ENCODE data around the gene GPATCH1. TPM values are rescaled to one million over a fixed set of nuclear protein-coding genes. Genes with fewer than 3 reads are reported as not detected.

Gene GPATCH1
- total and polyA plus RNA-seq, 2 of the 13 experiments (the other 11 are each of a cell fraction or from before 2014, with no cell fraction given), result 6.8 to 6.9 TPM

DNA sequence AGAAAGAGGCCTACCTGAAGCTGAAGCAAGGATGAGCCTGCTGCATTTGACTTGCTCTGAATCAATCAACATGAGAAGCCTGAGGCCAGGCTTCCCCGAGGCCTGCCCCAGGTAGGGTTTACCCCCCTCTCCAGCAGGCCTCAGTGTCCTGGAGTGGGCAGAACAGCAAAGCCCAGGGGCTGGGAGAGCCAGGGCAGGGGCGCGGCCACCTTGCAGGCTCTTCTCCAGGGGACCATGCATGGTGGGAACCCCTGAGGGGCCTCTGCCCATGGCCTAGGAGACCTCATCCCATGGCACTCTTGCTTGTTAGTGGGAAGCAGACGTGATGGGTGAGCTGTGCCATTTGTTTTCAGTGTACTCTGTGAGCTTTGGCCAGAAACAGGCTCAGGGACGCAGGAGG is 93.2 kb downstream of the GPATCH1 start:
- no peak for DNase-seq (ENCODE audit: low spot score)
- ChIA-PET CTCF (ENCODE audit: low intra/inter-chr PET ratio, low total read pairs) (no interaction called here), POLR2A (interaction anchor here (1.5 kb wide), 1 partner anchor 17 kb away, joined by 5 read pairs; no protein-coding TSS in a partner anchor)
- intact Hi-C loops (cut with micrococcal nuclease; ENCODE audit: unreplicated experiment) (no loop called here), in situ Hi-C loops (cut with HindIII; ENCODE audit: extremely low pct_ligation_motif_present, low pct_unique_long_range_greater_than_20kb) (no loop called here)
- FAIRE-seq, result no peak
- Histone ChIP-seq H3K4me3 (replicated peaks in 1 of 3; ENCODE audit: insufficient read depth in 1 of 3, low read depth in 2 of 3, low read length in 3 of 3) (no peak overlapping the region), H3K27ac (ENCODE audit: extremely low read length, insufficient read depth, low read length) (no peak overlapping the region), H3K9ac (ENCODE audit: insufficient read depth, low read depth, low read length) (no peak overlapping the region), H3K79me2 (ENCODE audit: insufficient read depth, low read length) (peaks cover 7% of the 10 kb centered on the region), H2AFZ (ENCODE audit: low read length) (no peak overlapping the region), H3K4me1 (ENCODE audit: insufficient read depth, low read length) (peaks cover 65% of the 10 kb centered on the region), H4K20me1 (ENCODE audit: insufficient read depth, low read length) (no peaks in the 10 kb centered on the region), H3K4me2 (ENCODE audit: low read depth, low read length) (no peak overlapping the region), H3K27me3 (ENCODE audit: control insufficient read depth in 1 of 2, insufficient read depth in 2 of 2, low read length in 2 of 2) (no peaks in the 10 kb centered on the region; a peak in 1 of 5 replicates), H3K9me3 (ENCODE audit: low read length) (no peaks in the 10 kb centered on the region), H3K36me3 (replicated peaks in 1 of 2; ENCODE audit: control insufficient read depth in 1 of 2, insufficient read depth in 2 of 2, low read length in 2 of 2) (no peaks in the 10 kb centered on the region)
- no TSS peak for BruUV-seq (replicated peaks)
- TF ChIP-seq ZBTB38 (CRISPR knock-in tag; IDR thresholded peaks at IDR 0.05) (no peak), ZNF460 (CRISPR knock-in tag; IDR thresholded peaks at IDR 0.05; ENCODE audit: borderline replicate concordance) (no peak)
- WGBS (ENCODE audit: low lambda C conversion rate), result no CpG with 5 or more reads among the region's 5 CpGs
- ATAC-seq, result no peak

DNA sequence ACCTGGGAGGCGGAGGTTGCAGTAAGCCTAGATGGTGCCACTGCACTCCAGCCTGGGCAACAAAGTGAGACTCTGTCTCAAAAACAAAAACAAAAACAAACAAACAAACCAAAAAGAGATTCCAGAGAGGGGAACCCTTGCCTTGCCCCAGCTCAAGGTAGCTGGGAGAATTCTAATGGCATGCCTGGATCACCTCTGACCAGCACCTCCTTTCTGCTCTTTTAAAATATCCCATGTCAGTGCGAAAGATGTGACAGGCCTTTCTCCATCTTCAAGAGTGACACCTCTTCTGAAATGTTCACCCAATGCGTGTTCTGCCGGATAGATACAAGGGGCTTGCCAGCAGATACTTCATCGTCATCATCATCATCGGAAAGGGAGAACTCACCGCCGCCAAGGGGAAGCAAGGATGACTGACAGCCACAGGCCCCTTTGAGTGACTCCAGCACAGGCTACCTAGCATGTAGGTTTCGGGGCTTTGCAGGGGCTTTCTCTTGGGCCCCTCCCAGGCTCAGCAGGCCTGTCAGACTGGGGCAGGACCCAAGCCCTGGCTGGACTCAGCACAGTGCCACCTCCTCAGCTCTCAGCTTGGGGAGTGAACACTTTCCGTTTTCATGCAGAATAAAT is 94.3 kb downstream of the GPATCH1 start:
- CTCF ChIA-PET (ENCODE audit: low intra/inter-chr PET ratio, low total read pairs), result no interaction called here
- TF ChIP-seq SP140L (CRISPR knock-in tag; IDR thresholded peaks at IDR 0.05; ENCODE audit: borderline replicate concordance) (no peak), ZC3H13 (CRISPR knock-in tag; IDR thresholded peaks at IDR 0.05) (peak; percentile 16; the same call in 1 of the 2 replicates), ZNF225 (CRISPR knock-in tag; IDR thresholded peaks at IDR 0.05) (no peak)
- in situ Hi-C loops (cut with HindIII; ENCODE audit: extremely low pct_ligation_motif_present, low pct_unique_long_range_greater_than_20kb), result loop anchor here (5.0 kb wide), 1 partner anchor 33 kb away; no protein-coding TSS in a partner anchor
- DNase-seq (ENCODE audit: low spot score), result no peak
- Histone ChIP-seq H3K27me3 (ENCODE audit: control insufficient read depth in 1 of 2, insufficient read depth in 2 of 2, low read length in 2 of 2) (no peaks in the 10 kb centered on the region; a peak in 1 of 5 replicates), H3K4me3 (replicated peaks in 1 of 3; ENCODE audit: insufficient read depth in 1 of 3, low read depth in 2 of 3, low read length in 3 of 3) (peak overlapping the region in 2 of 3 experiments; percentile 86 to 97; a peak in 2 of 6 replicates), H3K9ac (ENCODE audit: insufficient read depth, low read depth, low read length) (peak overlapping the region; percentile 98; the same call in 1 of the 2 replicates), H3K27ac (ENCODE audit: extremely low read length, insufficient read depth, low read length) (no peak overlapping the region), H3K9me3 (ENCODE audit: low read length) (no peaks in the 10 kb centered on the region), H3K36me3 (replicated peaks in 1 of 2; ENCODE audit: control insufficient read depth in 1 of 2, insufficient read depth in 2 of 2, low read length in 2 of 2) (no peaks in the 10 kb centered on the region), H3K4me1 (ENCODE audit: insufficient read depth, low read length) (peaks cover 65% of the 10 kb centered on the region), H2AFZ (ENCODE audit: low read length) (no peak overlapping the region), H4K20me1 (ENCODE audit: insufficient read depth, low read length) (no peaks in the 10 kb centered on the region), H3K4me2 (ENCODE audit: low read depth, low read length) (peak overlapping the region; percentile 92), H3K79me2 (ENCODE audit: insufficient read depth, low read length) (peaks cover 7% of the 10 kb centered on the region)
- BruUV-seq (replicated peaks), result no TSS peak
- POLR2A ChIA-PET, result interaction anchor here (1.5 to 2.8 kb wide), 6 partner anchors 14 to 134 kb away, joined by 8 to 46 read pairs (median 12); no protein-coding TSS in a partner anchor
- no peak for FAIRE-seq
- no peak for ATAC-seq
- WGBS (ENCODE audit: low lambda C conversion rate), result 98% methylated on average over 10 of the region's 10 CpGs
- intact Hi-C loops (cut with micrococcal nuclease; ENCODE audit: unreplicated experiment), result no loop called here
